GM20000 (cell line): ENCODE data around the gene ERC1.
A peak's percentile ranks its signal among the peaks of the same experiment; 100 is the strongest.

Source experiments
- DNase-seq: peaks from one replicate; pipeline ENCODE4 v3.0.0; 2012; ENCODE audit warnings: low spot score
- CTCF ChIP-seq: IDR thresholded peaks from 2 replicates; pipeline ENCODE4 v1.5.1; 2012; ENCODE audit warnings: mild to moderate bottlenecking, control low read depth; ENCODE audit errors: extremely low read depth, missing control alignments

Gene ERC1

GRCh38 chr12:1384910-1385309 lies 393.9 kb downstream of the ERC1 start:
- DNase-seq = no peak
- no peak for TF ChIP-seq CTCF

GRCh38 chr12:1391722-1392121 lies 400.7 kb downstream of the ERC1 start:
- no peak for TF ChIP-seq CTCF
- DNase-seq = no peak

- no peak for TF ChIP-seq CTCF
- no peak for DNase-seq
These were observed 404.5 kb downstream of the ERC1 start for GRCh38 chr12:1395421-1395955.

GRCh38 chr12:1398673-1399072 lies 407.6 kb downstream of the ERC1 start:
- no peak for DNase-seq
- peak; percentile 6 for TF ChIP-seq CTCF

GRCh38 chr12:1401891-1402290 lies 410.9 kb downstream of the ERC1 start:
- DNase-seq = no peak
- TF ChIP-seq CTCF = no peak

GRCh38 chr12:1403417-1403816 lies 412.4 kb downstream of the ERC1 start:
- no peak for DNase-seq

GRCh38 chr12:1405619-1406018 lies 414.6 kb downstream of the ERC1 start:
- no peak for TF ChIP-seq CTCF
- no peak for DNase-seq

More at GRCh38 chr12:1403417-1403816, 412.4 kb downstream of the ERC1 start:
- no peak for TF ChIP-seq CTCF

- TF ChIP-seq CTCF = no peak
- no peak for DNase-seq
These were observed 419.8 kb downstream of the ERC1 start for GRCh38 chr12:1410794-1411193.
